SK-MEL-5 (cell line): ENCODE data around the gene KRTAP1-1. TPM values are rescaled to one million over a fixed set of nuclear protein-coding genes. Genes with fewer than 3 reads are reported as not detected.
"Not testable (repeated sequence)": the region's sequence is repeated elsewhere in the genome, so short reads cannot be mapped to it uniquely, and the experiment has no call there.

Experiments used
- DNase-seq: peaks from one replicate; pipeline ENCODE4 v3.0.0-alpha.2; 2016; ENCODE audit warnings: low read depth, low spot score
- in situ Hi-C: cut with HindIII; loops from 2 replicates; pipeline ENCODE4 v1.10.0; 2016; ENCODE audit warnings: low sequenced_read_pairs, high pct_unique_total_duplicates, low pct_unique_long_range_greater_than_20kb
- polyA plus RNA-seq, 2 experiments: library from polyadenylated mRNA; depleted of rRNA; stranded (reverse); fragments of >200 nt; gene quantifications; 2 replicates each; pipeline ENCODE4 v1.2.3, GENCODE V29; 2015
- total RNA-seq: library from RNA; depleted of rRNA; stranded (reverse); fragments of >200 nt; shearing (Covaris generic); gene quantifications from 2 replicates; pipeline ENCODE4 v1.2.3, GENCODE V29; 2014; rRNA removed

Gene KRTAP1-1
- not detected in 2 replicates for total RNA-seq
- not detected in 2 replicates for polyA plus RNA-seq (2015; cell fraction: cytosol; rRNA removed)
- not detected in 2 replicates for polyA plus RNA-seq (2015; cell fraction: nucleus; rRNA removed)

- DNase-seq, in situ Hi-C loops: not testable (repeated sequence)
These were observed at the start of gene KRTAP1-1 for GRCh38 chr17:41040783-41041571. KRTAP1-1 (minus strand) TSS chr17:41041450; CDS start chr17:41041397, 53 bp downstream.

- in situ Hi-C loops, DNase-seq: not testable (repeated sequence)
These were observed 47.6 kb upstream of the KRTAP1-1 start for GRCh38 chr17:41088760-41089352.

- in situ Hi-C loops, DNase-seq: not testable (repeated sequence)
These were observed 43.0 kb upstream of the KRTAP1-1 start, which contains the start of gene KRTAP4-7 for GRCh38 chr17:41084100-41084856. KRTAP4-7 (plus strand) TSS chr17:41084150; CDS start chr17:41084207, 57 bp downstream.

GRCh38 chr17:41083427-41083826 is 42.2 kb upstream of the KRTAP1-1 start:
- DNase-seq, in situ Hi-C loops: not testable (repeated sequence)

- DNase-seq: peak; percentile 93
- in situ Hi-C loops: no loop called here
These were observed 41.4 kb upstream of the KRTAP1-1 start for GRCh38 chr17:41082626-41083025.

GRCh38 chr17:41076788-41077187 is 35.5 kb upstream of the KRTAP1-1 start:
- in situ Hi-C loops: no loop called here

GRCh38 chr17:41073676-41074075 is 32.4 kb upstream of the KRTAP1-1 start:
- in situ Hi-C loops: no loop called here
- DNase-seq: no peak

More at GRCh38 chr17:41076788-41077187, 35.5 kb upstream of the KRTAP1-1 start:
- DNase-seq: no peak

- DNase-seq: no peak
- in situ Hi-C loops: no loop called here
These were observed 30.5 kb upstream of the KRTAP1-1 start for GRCh38 chr17:41071606-41072360.

- in situ Hi-C loops: no loop called here
- no peak for DNase-seq
These were observed 27.8 kb upstream of the KRTAP1-1 start for GRCh38 chr17:41069031-41069430.

GRCh38 chr17:41067281-41067680 is 26.0 kb upstream of the KRTAP1-1 start:
- no peak for DNase-seq
- in situ Hi-C loops: no loop called here

GRCh38 chr17:41065829-41066624 is 24.8 kb upstream of the KRTAP1-1 start, which contains the start of gene KRTAP2-4:
KRTAP2-4 (minus strand) TSS chr17:41065879; CDS start chr17:41065845, 34 bp downstream.
- no peak for DNase-seq

GRCh38 chr17:41065016-41065689 is 23.9 kb upstream of the KRTAP1-1 start:
- DNase-seq, in situ Hi-C loops: not testable (repeated sequence)

More at GRCh38 chr17:41065829-41066624, 24.8 kb upstream of the KRTAP1-1 start, which contains the start of gene KRTAP2-4:
- in situ Hi-C loops: no loop called here

GRCh38 chr17:41064301-41064700 is 23.1 kb upstream of the KRTAP1-1 start:
- no peak for DNase-seq
- in situ Hi-C loops: no loop called here

GRCh38 chr17:41063449-41063848 is 22.2 kb upstream of the KRTAP1-1 start:
- DNase-seq: no peak
- in situ Hi-C loops: no loop called here

- in situ Hi-C loops: no loop called here
- DNase-seq: no peak
These were observed 20.7 kb upstream of the KRTAP1-1 start for GRCh38 chr17:41061964-41062363.
